Osteoblast (primary cell): Measurements from ENCODE around the gene NAV2. TPM values are rescaled to one million over a fixed set of nuclear protein-coding genes. Genes with fewer than 3 reads are reported as not detected.

Experiments
- DNase-seq: peaks from one replicate; pipeline ENCODE4 v3.0.0; 2011; ENCODE audit warnings: low spot score, mixed read lengths; ENCODE audit not compliant: insufficient read length; ENCODE audit errors: missing footprints
- H2AFZ ChIP-seq: 2 replicates; pipeline ENCODE4 v1.6.0; 2011; ENCODE audit warnings: mild to moderate bottlenecking, low read length
- H3K27ac ChIP-seq: 2 replicates; pipeline ENCODE4 v1.5.1; 2011; ENCODE audit warnings: mild to moderate bottlenecking, low read depth, low read length, moderate library complexity
- H3K27me3 ChIP-seq: 2 replicates; pipeline ENCODE4 v1.6.0; 2012; ENCODE audit warnings: mild to moderate bottlenecking, control low read depth, inconsistent platforms, low read length, moderate library complexity; ENCODE audit not compliant: insufficient read depth
- H3K36me3 ChIP-seq: 2 replicates; pipeline ENCODE4 v1.5.1; 2011; ENCODE audit warnings: mild to moderate bottlenecking, low read length, control low read depth, moderate library complexity; ENCODE audit not compliant: insufficient read depth
- H3K4me1 ChIP-seq: 2 replicates; pipeline ENCODE4 v1.5.1; 2011; ENCODE audit warnings: mild to moderate bottlenecking, low read length, control low read depth, moderate library complexity; ENCODE audit not compliant: insufficient read depth
- H3K4me2 ChIP-seq: 2 replicates; pipeline ENCODE4 v1.6.0; 2011; ENCODE audit warnings: mild to moderate bottlenecking, low read length; ENCODE audit not compliant: insufficient read depth
- H3K4me3 ChIP-seq: fragments of 200-600 bp; sonication (generic); 3 replicates; pipeline ENCODE4 v1.5.1; 2012; ENCODE audit warnings: mild to moderate bottlenecking, low read length, inconsistent platforms; ENCODE audit not compliant: insufficient read depth
- H3K79me2 ChIP-seq: 2 replicates; pipeline ENCODE4 v1.6.0; 2012; ENCODE audit warnings: mild to moderate bottlenecking, low read length, control low read depth, inconsistent platforms; ENCODE audit not compliant: insufficient read depth
- H3K9me3 ChIP-seq: 2 replicates; pipeline ENCODE4 v1.5.1; 2011; ENCODE audit warnings: low read depth, low read length, control low read depth
- H4K20me1 ChIP-seq: 2 replicates; pipeline ENCODE4 v1.6.0; 2012; ENCODE audit warnings: mild to moderate bottlenecking, low read length, control low read depth; ENCODE audit not compliant: insufficient read depth
- total RNA-seq: library from RNA; depleted of rRNA; stranded (reverse); fragments of >200 nt; gene quantifications from 2 replicates; pipeline ENCODE4 v1.2.3, GENCODE V29; 2012
- TF ChIP-seq, protein P1 (sequence below): IDR thresholded peaks from 2 replicates; pipeline ENCODE4 v1.5.1; 2011; ENCODE audit warnings: mild to moderate bottlenecking, low read depth, low read length, moderate library complexity; ENCODE audit errors: extremely low read depth

The NAV2 gene
- total RNA-seq, 1 donor, result 8.7 TPM

DNA sequence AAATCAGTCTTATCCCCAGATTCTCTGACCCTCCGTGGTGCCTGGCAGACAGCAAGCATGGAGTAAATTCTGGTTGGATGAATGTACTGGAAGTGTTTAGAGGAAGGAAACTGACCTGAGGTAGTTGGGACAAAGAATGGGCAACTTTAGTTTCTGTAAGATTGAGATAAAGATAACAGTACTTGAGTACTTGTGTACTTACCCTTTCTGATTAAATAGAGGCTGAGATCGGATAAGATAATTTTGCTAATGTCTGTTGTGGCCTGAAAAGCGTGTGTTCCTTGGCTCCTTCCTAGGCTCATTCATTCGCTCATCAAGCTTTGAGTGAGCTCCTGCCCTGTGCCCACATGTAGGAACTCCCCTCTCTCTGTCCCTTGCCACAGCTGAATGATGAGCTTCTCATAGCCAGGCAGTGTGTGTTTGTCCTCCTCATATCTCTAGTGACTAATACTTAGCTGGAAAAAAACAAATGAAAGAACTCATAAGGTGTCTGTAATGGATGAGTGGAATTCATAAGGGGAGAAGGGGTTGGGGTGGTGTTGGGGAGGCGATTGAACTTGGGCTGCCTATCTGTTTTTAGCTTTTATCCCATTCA lies 329.5 kb downstream of the NAV2 start:
- Histone ChIP-seq H3K4me1 (peaks cover 6% of the 10 kb centered on the region), H3K4me2 (no peak overlapping the region), H3K27me3 (no peaks in the 10 kb centered on the region), H2AFZ (no peak overlapping the region), H3K79me2 (no peaks in the 10 kb centered on the region), H3K36me3 (peaks cover 39% of the 10 kb centered on the region), H3K27ac (no peak overlapping the region), H4K20me1 (no peaks in the 10 kb centered on the region), H3K4me3 (no peak overlapping the region), H3K9me3 (no peaks in the 10 kb centered on the region)
- DNase-seq, result no peak
- TF ChIP-seq, protein P1, sequence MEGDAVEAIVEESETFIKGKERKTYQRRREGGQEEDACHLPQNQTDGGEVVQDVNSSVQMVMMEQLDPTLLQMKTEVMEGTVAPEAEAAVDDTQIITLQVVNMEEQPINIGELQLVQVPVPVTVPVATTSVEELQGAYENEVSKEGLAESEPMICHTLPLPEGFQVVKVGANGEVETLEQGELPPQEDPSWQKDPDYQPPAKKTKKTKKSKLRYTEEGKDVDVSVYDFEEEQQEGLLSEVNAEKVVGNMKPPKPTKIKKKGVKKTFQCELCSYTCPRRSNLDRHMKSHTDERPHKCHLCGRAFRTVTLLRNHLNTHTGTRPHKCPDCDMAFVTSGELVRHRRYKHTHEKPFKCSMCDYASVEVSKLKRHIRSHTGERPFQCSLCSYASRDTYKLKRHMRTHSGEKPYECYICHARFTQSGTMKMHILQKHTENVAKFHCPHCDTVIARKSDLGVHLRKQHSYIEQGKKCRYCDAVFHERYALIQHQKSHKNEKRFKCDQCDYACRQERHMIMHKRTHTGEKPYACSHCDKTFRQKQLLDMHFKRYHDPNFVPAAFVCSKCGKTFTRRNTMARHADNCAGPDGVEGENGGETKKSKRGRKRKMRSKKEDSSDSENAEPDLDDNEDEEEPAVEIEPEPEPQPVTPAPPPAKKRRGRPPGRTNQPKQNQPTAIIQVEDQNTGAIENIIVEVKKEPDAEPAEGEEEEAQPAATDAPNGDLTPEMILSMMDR, result no peak

DNA sequence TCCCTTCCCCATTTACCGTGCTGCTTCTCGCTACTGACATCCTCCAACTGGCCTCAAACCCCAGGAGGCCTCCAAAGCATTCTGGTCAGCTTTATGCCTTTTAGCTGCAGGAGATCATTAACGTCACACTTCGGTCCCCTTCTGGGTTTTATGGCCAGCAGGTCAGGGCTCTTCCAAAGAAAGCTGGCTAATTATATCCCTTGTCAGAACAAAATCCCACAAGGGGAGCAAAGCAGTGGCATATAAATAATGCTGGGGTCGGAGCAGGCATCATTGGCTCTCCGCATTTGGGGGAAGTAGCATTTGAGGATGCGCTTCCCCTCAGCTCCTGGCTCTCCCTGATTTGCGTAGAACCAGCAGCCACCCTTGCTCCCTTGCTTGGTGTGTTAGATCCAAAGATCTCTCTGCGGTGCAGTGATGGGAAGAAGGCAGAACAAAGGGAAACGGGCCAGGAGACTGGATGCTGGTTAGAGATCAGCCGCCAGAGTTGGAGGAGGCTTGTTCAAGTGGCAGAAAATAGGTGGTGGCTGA lies 330.2 kb downstream of the NAV2 start:
- DNase-seq, result no peak
- Histone ChIP-seq H3K79me2 (no peaks in the 10 kb centered on the region), H3K4me1 (peaks cover 6% of the 10 kb centered on the region), H3K36me3 (peaks cover 38% of the 10 kb centered on the region), H3K4me3 (no peak overlapping the region), H3K27me3 (no peaks in the 10 kb centered on the region), H4K20me1 (no peaks in the 10 kb centered on the region), H2AFZ (no peak overlapping the region), H3K4me2 (no peak overlapping the region), H3K9me3 (no peaks in the 10 kb centered on the region), H3K27ac (no peak overlapping the region)
- TF ChIP-seq, protein P1, result no peak

DNA sequence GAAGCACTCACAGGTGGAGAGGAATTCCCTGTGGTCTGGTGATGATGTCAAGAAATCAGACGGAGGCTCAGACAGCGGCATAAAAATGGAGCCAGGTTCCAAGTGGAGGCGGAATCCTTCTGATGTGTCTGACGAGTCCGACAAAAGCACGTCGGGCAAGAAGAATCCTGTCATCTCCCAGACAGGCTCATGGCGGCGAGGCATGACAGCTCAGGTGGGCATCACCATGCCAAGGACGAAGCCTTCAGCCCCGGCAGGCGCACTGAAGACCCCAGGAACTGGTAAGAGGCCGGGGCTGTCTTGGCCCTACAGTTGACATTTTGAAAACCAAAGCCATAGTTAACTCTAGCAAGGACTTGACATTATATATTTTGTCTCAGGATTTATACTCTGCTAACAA lies 331.4 kb downstream of the NAV2 start:
- Histone ChIP-seq H4K20me1 (no peaks in the 10 kb centered on the region), H3K79me2 (no peaks in the 10 kb centered on the region), H3K4me2 (no peak overlapping the region), H3K27ac (no peak overlapping the region), H2AFZ (no peak overlapping the region), H3K36me3 (peaks cover 32% of the 10 kb centered on the region), H3K27me3 (no peaks in the 10 kb centered on the region), H3K4me3 (no peak overlapping the region), H3K4me1 (peaks cover 12% of the 10 kb centered on the region), H3K9me3 (no peaks in the 10 kb centered on the region)
- TF ChIP-seq, protein P1, result no peak
- no peak for DNase-seq

DNA sequence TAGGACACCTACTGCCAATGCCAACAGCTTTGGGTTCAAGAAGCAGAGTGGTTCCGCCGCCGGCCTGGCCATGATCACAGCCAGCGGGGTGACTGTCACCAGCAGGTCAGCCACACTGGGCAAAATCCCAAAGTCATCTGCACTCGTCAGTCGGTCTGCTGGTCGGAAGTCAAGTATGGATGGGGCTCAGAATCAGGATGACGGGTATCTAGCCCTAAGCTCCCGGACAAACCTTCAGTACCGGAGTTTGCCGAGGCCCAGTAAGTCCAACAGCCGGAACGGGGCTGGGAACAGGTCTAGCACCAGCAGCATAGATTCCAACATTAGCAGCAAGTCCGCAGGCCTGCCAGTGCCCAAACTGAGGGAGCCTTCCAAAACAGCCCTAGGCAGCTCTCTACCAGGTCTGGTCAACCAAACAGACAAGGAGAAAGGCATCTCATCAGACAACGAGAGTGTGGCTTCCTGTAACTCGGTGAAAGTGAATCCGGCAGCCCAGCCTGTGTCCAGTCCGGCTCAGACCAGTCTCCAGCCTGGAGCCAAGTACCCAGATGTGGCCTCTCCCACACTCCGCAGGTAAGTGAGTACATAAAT lies 332.6 kb downstream of the NAV2 start:
- no peak overlapping the region for H3K4me2 ChIP-seq
- no peak for DNase-seq
- no peaks in the 10 kb centered on the region for H3K27me3 ChIP-seq
- H3K4me3 ChIP-seq, result no peak overlapping the region
- H3K79me2 ChIP-seq, result peaks cover 4% of the 10 kb centered on the region
- H4K20me1 ChIP-seq, result no peaks in the 10 kb centered on the region
- peaks cover 20% of the 10 kb centered on the region for H3K4me1 ChIP-seq
- no peaks in the 10 kb centered on the region for H3K9me3 ChIP-seq
- no peak overlapping the region for H3K27ac ChIP-seq
- TF ChIP-seq, protein P1, result no peak
- no peak overlapping the region for H2AFZ ChIP-seq
- H3K36me3 ChIP-seq, result peaks cover 30% of the 10 kb centered on the region
